Nephron progenitor cell (in vitro differentiated cells): Measurements from ENCODE around the gene TMED10.

Source experiments
- DNase-seq: peaks from one replicate; pipeline ENCODE4 v3.0.0; 2021
- H3K27ac Mint-ChIP-seq: 2 replicates; pipeline ENCODE4 v1.8.0; 2021; ENCODE audit warnings: mild to moderate bottlenecking, moderate library complexity, mixed read lengths
- H3K27me3 Mint-ChIP-seq: 2 replicates; pipeline ENCODE4 v1.8.0; 2021; ENCODE audit warnings: mild to moderate bottlenecking, low read depth, mixed read lengths; ENCODE audit not compliant: poor library complexity
- H3K36me3 Mint-ChIP-seq: 2 replicates; pipeline ENCODE4 v1.8.0; 2021; ENCODE audit warnings: low read depth, mixed read lengths
- H3K4me1 Mint-ChIP-seq: 2 replicates; pipeline ENCODE4 v1.8.0; 2021; ENCODE audit warnings: mixed read lengths
- H3K4me3 Mint-ChIP-seq: 2 replicates; pipeline ENCODE4 v1.8.0; 2021; ENCODE audit warnings: mild to moderate bottlenecking, moderate library complexity, mixed read lengths
- H3K9me3 Mint-ChIP-seq: 2 replicates; pipeline ENCODE4 v1.8.0; 2021; ENCODE audit warnings: mild to moderate bottlenecking, moderate library complexity, mixed read lengths
- TF ChIP-seq, protein P1 (sequence below): fragments of 200-600 bp; sonication (generic); IDR thresholded peaks from 2 replicates; pipeline ENCODE4 v1.5.0; 2021; ENCODE audit warnings: antibody characterized with exemption

The TMED10 gene

DNA sequence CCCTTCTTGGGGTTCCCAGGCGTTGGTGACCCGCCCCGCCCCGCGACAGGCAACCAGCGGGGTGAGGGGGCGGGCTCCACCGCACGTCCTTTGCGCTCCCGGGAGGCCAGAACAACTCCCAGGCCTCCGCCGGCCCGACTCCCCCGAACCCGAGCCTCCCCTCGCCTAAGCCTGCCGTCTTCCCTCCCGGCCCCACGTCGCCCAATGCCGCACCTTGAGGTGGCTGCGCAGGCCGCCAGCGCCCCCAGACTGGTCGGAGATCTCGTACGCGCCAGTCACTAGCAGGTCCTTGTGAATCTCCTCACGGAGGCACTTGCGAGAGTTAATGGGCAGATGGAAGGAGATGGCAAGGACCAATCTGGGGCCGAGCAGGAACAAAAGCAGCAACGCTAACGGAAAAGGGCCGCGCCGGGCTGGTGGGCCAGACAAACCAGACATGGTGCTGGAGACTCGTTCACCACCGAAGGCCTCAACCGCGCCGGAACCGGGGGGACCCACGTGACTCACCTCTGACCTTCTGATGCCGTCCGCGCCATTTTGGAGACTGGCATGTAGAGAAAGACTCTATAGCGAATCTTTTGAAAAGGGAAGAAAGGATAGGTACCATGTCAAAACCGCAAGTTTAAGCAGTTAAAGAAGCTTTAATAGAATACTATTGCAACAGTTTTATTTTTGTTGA, at the start of gene TMED10:
Gene TMED10, minus strand, starts transcription at position 471 of the 679 bp plus-strand sequence. Its CDS starts 33 bp downstream, at position 438.
- H3K9me3 Mint-ChIP-seq, result no peaks in the 10 kb centered on the region
- DNase-seq, result peak; percentile 88
- TF ChIP-seq, protein P1, sequence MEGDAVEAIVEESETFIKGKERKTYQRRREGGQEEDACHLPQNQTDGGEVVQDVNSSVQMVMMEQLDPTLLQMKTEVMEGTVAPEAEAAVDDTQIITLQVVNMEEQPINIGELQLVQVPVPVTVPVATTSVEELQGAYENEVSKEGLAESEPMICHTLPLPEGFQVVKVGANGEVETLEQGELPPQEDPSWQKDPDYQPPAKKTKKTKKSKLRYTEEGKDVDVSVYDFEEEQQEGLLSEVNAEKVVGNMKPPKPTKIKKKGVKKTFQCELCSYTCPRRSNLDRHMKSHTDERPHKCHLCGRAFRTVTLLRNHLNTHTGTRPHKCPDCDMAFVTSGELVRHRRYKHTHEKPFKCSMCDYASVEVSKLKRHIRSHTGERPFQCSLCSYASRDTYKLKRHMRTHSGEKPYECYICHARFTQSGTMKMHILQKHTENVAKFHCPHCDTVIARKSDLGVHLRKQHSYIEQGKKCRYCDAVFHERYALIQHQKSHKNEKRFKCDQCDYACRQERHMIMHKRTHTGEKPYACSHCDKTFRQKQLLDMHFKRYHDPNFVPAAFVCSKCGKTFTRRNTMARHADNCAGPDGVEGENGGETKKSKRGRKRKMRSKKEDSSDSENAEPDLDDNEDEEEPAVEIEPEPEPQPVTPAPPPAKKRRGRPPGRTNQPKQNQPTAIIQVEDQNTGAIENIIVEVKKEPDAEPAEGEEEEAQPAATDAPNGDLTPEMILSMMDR, result no peak
- H3K36me3 Mint-ChIP-seq, result peaks cover 13% of the 10 kb centered on the region
- H3K4me3 Mint-ChIP-seq, result peak within 1 kb of the TSS; percentile 97
- H3K4me1 Mint-ChIP-seq, result peaks cover 38% of the 10 kb centered on the region
- peak within 1 kb of the TSS; percentile 98 for H3K27ac Mint-ChIP-seq
- peaks cover 10% of the 10 kb centered on the region for H3K27me3 Mint-ChIP-seq

DNA sequence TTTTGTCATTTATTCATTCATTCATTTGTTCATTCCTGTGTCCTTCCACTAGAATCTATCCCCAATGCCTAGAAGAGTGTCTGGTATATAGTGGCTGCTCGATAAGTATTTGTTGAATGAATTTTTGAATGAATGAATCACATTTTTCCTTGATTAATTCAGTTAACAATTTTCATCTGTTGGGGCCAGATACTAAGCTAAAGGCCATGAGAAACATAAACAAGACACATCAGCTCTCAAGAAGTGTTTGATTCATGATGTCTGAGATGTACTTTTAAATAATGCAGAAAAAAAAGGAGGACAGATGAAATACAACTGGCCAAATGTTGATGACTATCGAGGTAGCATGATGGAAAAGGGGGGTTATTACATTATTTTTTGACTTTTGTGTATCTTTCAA, 48.1 kb upstream of the TMED10 start:
- H3K4me1 Mint-ChIP-seq, result peaks cover 33% of the 10 kb centered on the region
- no peaks in the 10 kb centered on the region for H3K36me3 Mint-ChIP-seq
- H3K9me3 Mint-ChIP-seq, result no peaks in the 10 kb centered on the region
- no peak for DNase-seq
- H3K27me3 Mint-ChIP-seq, result no peaks in the 10 kb centered on the region
- H3K27ac Mint-ChIP-seq, result no peak overlapping the region
- no peak overlapping the region for H3K4me3 Mint-ChIP-seq
- TF ChIP-seq, protein P1, result no peak

DNA sequence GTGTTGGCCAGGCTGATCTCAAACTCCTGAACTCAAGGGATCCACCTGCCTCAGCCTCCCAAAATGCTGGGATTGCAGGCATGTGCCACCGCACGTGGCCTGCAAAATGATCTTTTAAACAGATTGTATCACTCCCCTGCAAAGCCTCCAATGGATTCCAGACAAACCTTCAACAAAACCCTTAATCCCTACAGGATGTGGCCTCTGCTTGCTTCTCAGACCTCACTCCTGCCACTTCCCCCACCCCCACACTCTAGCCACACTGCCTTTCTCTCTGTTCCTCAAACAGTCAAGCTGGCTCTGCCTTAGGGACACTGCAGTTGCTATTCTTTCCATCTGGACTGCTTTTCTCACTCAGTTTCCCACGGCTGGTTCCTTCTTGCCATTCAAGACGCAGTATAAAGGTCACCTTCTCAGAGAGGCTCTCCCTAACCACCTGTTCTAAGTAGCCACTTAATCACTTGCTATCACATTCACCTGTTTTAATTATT, 47.3 kb upstream of the TMED10 start:
- DNase-seq, result peak; percentile 11
- no peaks in the 10 kb centered on the region for H3K36me3 Mint-ChIP-seq
- H3K4me1 Mint-ChIP-seq, result peaks cover 33% of the 10 kb centered on the region
- H3K4me3 Mint-ChIP-seq, result no peak overlapping the region
- H3K27me3 Mint-ChIP-seq, result no peaks in the 10 kb centered on the region
- no peaks in the 10 kb centered on the region for H3K9me3 Mint-ChIP-seq
- peak overlapping the region; percentile 77 for H3K27ac Mint-ChIP-seq
- TF ChIP-seq, protein P1, result no peak

DNA sequence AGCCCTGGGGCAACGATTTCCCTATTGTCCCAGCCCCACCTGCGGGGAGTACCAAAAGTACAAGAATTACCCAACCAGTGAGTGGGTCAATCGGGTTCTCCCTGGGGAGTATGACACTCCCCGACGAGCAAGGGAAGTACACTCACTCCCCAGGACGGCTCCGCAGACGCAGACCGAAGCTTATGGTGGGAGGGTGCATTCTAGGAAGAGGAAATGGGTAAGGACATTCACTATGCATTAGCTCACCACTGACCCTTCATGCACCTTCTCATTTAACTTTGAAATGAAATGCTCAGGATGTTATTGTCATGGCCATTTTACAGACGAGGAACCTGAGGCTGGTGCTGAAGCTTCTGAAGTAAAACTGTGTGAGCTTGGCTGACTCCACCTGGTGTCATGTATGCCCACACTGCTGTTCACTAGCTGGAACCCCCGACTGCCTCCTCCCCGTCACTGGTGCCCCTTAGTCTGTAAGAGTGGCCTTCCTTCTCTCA, 45.8 kb upstream of the TMED10 start:
- TF ChIP-seq, protein P1, result no peak
- no peaks in the 10 kb centered on the region for H3K9me3 Mint-ChIP-seq
- peaks cover 33% of the 10 kb centered on the region for H3K4me1 Mint-ChIP-seq
- no peaks in the 10 kb centered on the region for H3K36me3 Mint-ChIP-seq
- no peak overlapping the region for H3K4me3 Mint-ChIP-seq
- no peak for DNase-seq
- H3K27me3 Mint-ChIP-seq, result no peaks in the 10 kb centered on the region
- H3K27ac Mint-ChIP-seq, result no peak overlapping the region

DNA sequence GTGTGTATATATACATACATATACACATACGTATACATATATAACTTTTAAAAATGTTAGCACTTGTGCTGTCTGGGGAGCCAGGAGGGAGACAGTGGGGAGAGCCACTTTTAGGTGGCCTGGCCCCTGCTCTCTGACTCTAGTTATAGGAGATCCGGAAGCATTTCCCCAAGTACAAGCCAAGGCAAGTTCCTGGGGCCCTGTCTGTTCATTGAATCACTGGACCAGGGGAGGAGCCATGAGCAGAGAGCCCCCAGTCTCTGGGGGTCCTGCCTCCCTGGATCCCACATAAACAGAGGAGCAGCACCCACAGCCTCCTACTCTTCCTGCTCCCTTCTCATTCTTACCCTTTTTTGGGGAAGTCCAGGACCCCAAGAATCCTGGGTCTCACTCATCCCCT, 45.4 kb upstream of the TMED10 start:
- no peaks in the 10 kb centered on the region for H3K9me3 Mint-ChIP-seq
- DNase-seq, result no peak
- no peaks in the 10 kb centered on the region for H3K36me3 Mint-ChIP-seq
- peaks cover 33% of the 10 kb centered on the region for H3K4me1 Mint-ChIP-seq
- no peaks in the 10 kb centered on the region for H3K27me3 Mint-ChIP-seq
- no peak overlapping the region for H3K27ac Mint-ChIP-seq
- TF ChIP-seq, protein P1, result no peak
- H3K4me3 Mint-ChIP-seq, result no peak overlapping the region

DNA sequence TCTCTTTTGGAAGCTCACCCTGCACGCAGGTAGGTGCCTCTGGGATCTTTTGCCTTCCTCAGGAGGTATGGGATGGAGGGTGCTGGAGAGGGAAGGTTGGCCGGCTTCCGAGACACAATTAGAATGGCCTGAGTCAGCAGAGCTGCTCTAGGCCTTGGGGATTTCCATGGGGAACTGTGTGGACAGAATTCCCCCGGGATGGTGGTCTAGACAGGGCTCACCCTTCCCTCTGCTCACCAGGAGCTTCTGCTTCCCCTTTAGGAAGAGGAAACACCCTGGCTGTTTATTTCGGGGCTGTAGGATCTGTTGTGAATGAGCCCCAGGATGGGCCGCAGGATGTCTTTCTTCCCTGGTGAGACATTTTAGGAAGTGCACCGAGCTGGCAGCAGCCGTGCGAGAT, 43.7 kb upstream of the TMED10 start:
- peaks cover 6% of the 10 kb centered on the region for H3K27me3 Mint-ChIP-seq
- H3K27ac Mint-ChIP-seq, result no peak overlapping the region
- no peak overlapping the region for H3K4me3 Mint-ChIP-seq
- no peak for DNase-seq
- TF ChIP-seq, protein P1, result no peak
- no peaks in the 10 kb centered on the region for H3K36me3 Mint-ChIP-seq
- no peaks in the 10 kb centered on the region for H3K9me3 Mint-ChIP-seq
- H3K4me1 Mint-ChIP-seq, result peaks cover 33% of the 10 kb centered on the region
